ENCODE measurements around the gene GPR180. TPM values are rescaled to one million over a fixed set of nuclear protein-coding genes. Genes with fewer than 3 reads are reported as not detected.
A peak's percentile ranks its signal among the peaks of the same experiment; 100 is the strongest.

Gene GPR180
- total RNA-seq, 2 donors from 2014 or later: 6.7 to 8.0 TPM

GRCh38 chr13:94646904-94647303, 45.2 kb downstream of the GPR180 start:
- H3K27ac Mint-ChIP-seq: no peak overlapping the region
- no peaks in the 10 kb centered on the region for H3K27me3 Mint-ChIP-seq
- no peak overlapping the region for H3K4me3 Mint-ChIP-seq
- no peaks in the 10 kb centered on the region for H3K9me3 Mint-ChIP-seq
- no peaks in the 10 kb centered on the region for H3K4me1 Mint-ChIP-seq
- no peak for ATAC-seq (replicated peaks)
- no peaks in the 10 kb centered on the region for H3K36me3 Mint-ChIP-seq (ENCODE audit: low read depth)

GRCh38 chr13:94656176-94656575, 54.5 kb downstream of the GPR180 start:
- Mint-ChIP-seq H3K27me3 (peaks cover 8% of the 10 kb centered on the region), H3K9me3 (no peaks in the 10 kb centered on the region)

GRCh38 chr13:94656766-94657165, 55.1 kb downstream of the GPR180 start:
- Mint-ChIP-seq H3K4me1 (no peaks in the 10 kb centered on the region), H3K27ac (peak overlapping the region; percentile 10)
- ATAC-seq (replicated peaks): peak; percentile 92

More at GRCh38 chr13:94656176-94656575, 54.5 kb downstream of the GPR180 start:
- Mint-ChIP-seq H3K27ac (no peak overlapping the region), H3K4me1 (no peaks in the 10 kb centered on the region), H3K4me3 (no peak overlapping the region), H3K36me3 (ENCODE audit: low read depth) (no peaks in the 10 kb centered on the region)
- no peak for ATAC-seq (replicated peaks)

GRCh38 chr13:94657167-94657566, 55.5 kb downstream of the GPR180 start:
- Mint-ChIP-seq H3K4me1 (no peaks in the 10 kb centered on the region), H3K4me3 (no peak overlapping the region), H3K36me3 (ENCODE audit: low read depth) (no peaks in the 10 kb centered on the region), H3K9me3 (no peaks in the 10 kb centered on the region), H3K27me3 (peaks cover 13% of the 10 kb centered on the region), H3K27ac (peak overlapping the region; percentile 10)
- peak; percentile 80 for ATAC-seq (replicated peaks)

More at GRCh38 chr13:94656766-94657165, 55.1 kb downstream of the GPR180 start:
- H3K36me3 Mint-ChIP-seq (ENCODE audit: low read depth): no peaks in the 10 kb centered on the region
- H3K4me3 Mint-ChIP-seq: no peak overlapping the region
- peaks cover 11% of the 10 kb centered on the region for H3K27me3 Mint-ChIP-seq
- no peaks in the 10 kb centered on the region for H3K9me3 Mint-ChIP-seq

GRCh38 chr13:94658926-94659597, 57.4 kb downstream of the GPR180 start:
- Mint-ChIP-seq H3K4me1 (no peaks in the 10 kb centered on the region), H3K27ac (no peak overlapping the region), H3K27me3 (peaks cover 20% of the 10 kb centered on the region), H3K4me3 (no peak overlapping the region), H3K36me3 (ENCODE audit: low read depth) (no peaks in the 10 kb centered on the region), H3K9me3 (no peaks in the 10 kb centered on the region)
- no peak for ATAC-seq (replicated peaks)

- no peak for ATAC-seq (replicated peaks)
- H3K27me3 Mint-ChIP-seq: peaks cover 20% of the 10 kb centered on the region
- H3K9me3 Mint-ChIP-seq: no peaks in the 10 kb centered on the region
- no peak overlapping the region for H3K4me3 Mint-ChIP-seq
- no peaks in the 10 kb centered on the region for H3K36me3 Mint-ChIP-seq (ENCODE audit: low read depth)
- no peak overlapping the region for H3K27ac Mint-ChIP-seq
- no peaks in the 10 kb centered on the region for H3K4me1 Mint-ChIP-seq
Observed at GRCh38 chr13:94659598-94659946, 57.9 kb downstream of the GPR180 start.

- no peak for ATAC-seq (replicated peaks)
- Mint-ChIP-seq H3K9me3 (no peaks in the 10 kb centered on the region), H3K4me3 (no peak overlapping the region), H3K27me3 (peaks cover 20% of the 10 kb centered on the region), H3K4me1 (no peaks in the 10 kb centered on the region), H3K36me3 (ENCODE audit: low read depth) (no peaks in the 10 kb centered on the region), H3K27ac (no peak overlapping the region)
Observed at GRCh38 chr13:94660695-94661326, 59.2 kb downstream of the GPR180 start.

- ATAC-seq (replicated peaks): no peak
- no peaks in the 10 kb centered on the region for H3K36me3 Mint-ChIP-seq (ENCODE audit: low read depth)
Observed at GRCh38 chr13:94661406-94661805, 59.7 kb downstream of the GPR180 start.

GRCh38 chr13:94662274-94662945, 60.8 kb downstream of the GPR180 start:
- H3K9me3 Mint-ChIP-seq: no peaks in the 10 kb centered on the region
- H3K4me3 Mint-ChIP-seq: no peak overlapping the region
- H3K36me3 Mint-ChIP-seq (ENCODE audit: low read depth): peaks cover 3% of the 10 kb centered on the region
- no peak for ATAC-seq (replicated peaks)
- no peak overlapping the region for H3K27ac Mint-ChIP-seq
- H3K4me1 Mint-ChIP-seq: peaks cover 12% of the 10 kb centered on the region
- H3K27me3 Mint-ChIP-seq: peaks cover 27% of the 10 kb centered on the region

More at GRCh38 chr13:94661406-94661805, 59.7 kb downstream of the GPR180 start:
- H3K4me1 Mint-ChIP-seq: peaks cover 2% of the 10 kb centered on the region
- H3K27ac Mint-ChIP-seq: no peak overlapping the region
- no peaks in the 10 kb centered on the region for H3K9me3 Mint-ChIP-seq
- H3K27me3 Mint-ChIP-seq: peaks cover 25% of the 10 kb centered on the region
- no peak overlapping the region for H3K4me3 Mint-ChIP-seq

GRCh38 chr13:94664889-94665288, 63.2 kb downstream of the GPR180 start:
- Mint-ChIP-seq H3K27ac (no peak overlapping the region), H3K4me3 (no peak overlapping the region), H3K36me3 (ENCODE audit: low read depth) (peaks cover 7% of the 10 kb centered on the region), H3K27me3 (peaks cover 27% of the 10 kb centered on the region), H3K9me3 (peaks cover 3% of the 10 kb centered on the region), H3K4me1 (peaks cover 18% of the 10 kb centered on the region)
- ATAC-seq (replicated peaks): no peak

- Mint-ChIP-seq H3K4me3 (no peak overlapping the region), H3K4me1 (peaks cover 18% of the 10 kb centered on the region), H3K27ac (peak overlapping the region; percentile 84), H3K27me3 (peaks cover 25% of the 10 kb centered on the region), H3K9me3 (peaks cover 3% of the 10 kb centered on the region), H3K36me3 (ENCODE audit: low read depth) (peaks cover 7% of the 10 kb centered on the region)
- no peak for ATAC-seq (replicated peaks)
Observed at GRCh38 chr13:94666065-94666464, 64.4 kb downstream of the GPR180 start.

- Mint-ChIP-seq H3K36me3 (ENCODE audit: low read depth) (peaks cover 7% of the 10 kb centered on the region), H3K27me3 (peaks cover 18% of the 10 kb centered on the region), H3K4me3 (peak overlapping the region; percentile 57), H3K9me3 (peaks cover 3% of the 10 kb centered on the region), H3K4me1 (peaks cover 18% of the 10 kb centered on the region), H3K27ac (peak overlapping the region; percentile 84)
- ATAC-seq (replicated peaks): peak; percentile 88
Observed at GRCh38 chr13:94667190-94667589, 65.5 kb downstream of the GPR180 start.

GRCh38 chr13:94672400-94672799, 70.7 kb downstream of the GPR180 start:
- H3K4me1 Mint-ChIP-seq: peaks cover 7% of the 10 kb centered on the region
- peaks cover 5% of the 10 kb centered on the region for H3K36me3 Mint-ChIP-seq (ENCODE audit: low read depth)
- H3K4me3 Mint-ChIP-seq: no peak overlapping the region
- H3K9me3 Mint-ChIP-seq: peaks cover 3% of the 10 kb centered on the region
- no peak for ATAC-seq (replicated peaks)
- H3K27ac Mint-ChIP-seq: no peak overlapping the region
- H3K27me3 Mint-ChIP-seq: peaks cover 21% of the 10 kb centered on the region

GRCh38 chr13:94673851-94674250, 72.2 kb downstream of the GPR180 start:
- ATAC-seq (replicated peaks): no peak
- no peaks in the 10 kb centered on the region for H3K36me3 Mint-ChIP-seq (ENCODE audit: low read depth)
- H3K4me3 Mint-ChIP-seq: no peak overlapping the region
- H3K27ac Mint-ChIP-seq: no peak overlapping the region
- peaks cover 29% of the 10 kb centered on the region for H3K27me3 Mint-ChIP-seq
- no peaks in the 10 kb centered on the region for H3K9me3 Mint-ChIP-seq
- no peaks in the 10 kb centered on the region for H3K4me1 Mint-ChIP-seq

Measured in activated T-helper 17 cell treated with anti-CD3 and anti-CD28 coated beads, Interleukin-2, amount 50 U/mL, for 72 hours (primary cell).